ENCODE measurements around the gene ENDOG.

ENDOG gene

GRCh38 chr9:128818099-128818838 is at the start of gene ENDOG:
Gene ENDOG, plus strand, starts transcription at chr9:128818500. Its CDS starts 185 bp downstream, at chr9:128818685.
- Histone ChIP-seq H3K27me3 (ENCODE audit: low read depth, low read length) (no peaks in the 10 kb centered on the region), H2AFZ (ENCODE audit: low read depth, low read length) (peak within 1 kb of the TSS; percentile 87; the same call in 1 of the 2 replicates), H4K20me1 (ENCODE audit: insufficient read depth, low read length) (no peaks in the 10 kb centered on the region), H3K4me1 (ENCODE audit: low read length) (no peaks in the 10 kb centered on the region), H3K27ac (ENCODE audit: low read length) (no peak within 1 kb of the TSS), H3K9ac (ENCODE audit: low read length) (peak within 1 kb of the TSS; percentile 55; the same call in 1 of the 2 replicates), H3K79me2 (ENCODE audit: low read length) (no peaks in the 10 kb centered on the region), H3K9me3 (ENCODE audit: insufficient read depth, low read length) (no peaks in the 10 kb centered on the region), H3K4me3 (ENCODE audit: low read length) (peak within 1 kb of the TSS; percentile 84), H3K4me2 (ENCODE audit: low read length) (peak within 1 kb of the TSS; percentile 70), H3K36me3 (replicated peaks; ENCODE audit: low read depth, low read length) (peaks cover 4% of the 10 kb centered on the region)
- no peak for TF ChIP-seq EZH2phosphoT487 (IDR thresholded peaks at IDR 0.05; ENCODE audit: low read depth)
- TF ChIP-seq, protein P1, sequence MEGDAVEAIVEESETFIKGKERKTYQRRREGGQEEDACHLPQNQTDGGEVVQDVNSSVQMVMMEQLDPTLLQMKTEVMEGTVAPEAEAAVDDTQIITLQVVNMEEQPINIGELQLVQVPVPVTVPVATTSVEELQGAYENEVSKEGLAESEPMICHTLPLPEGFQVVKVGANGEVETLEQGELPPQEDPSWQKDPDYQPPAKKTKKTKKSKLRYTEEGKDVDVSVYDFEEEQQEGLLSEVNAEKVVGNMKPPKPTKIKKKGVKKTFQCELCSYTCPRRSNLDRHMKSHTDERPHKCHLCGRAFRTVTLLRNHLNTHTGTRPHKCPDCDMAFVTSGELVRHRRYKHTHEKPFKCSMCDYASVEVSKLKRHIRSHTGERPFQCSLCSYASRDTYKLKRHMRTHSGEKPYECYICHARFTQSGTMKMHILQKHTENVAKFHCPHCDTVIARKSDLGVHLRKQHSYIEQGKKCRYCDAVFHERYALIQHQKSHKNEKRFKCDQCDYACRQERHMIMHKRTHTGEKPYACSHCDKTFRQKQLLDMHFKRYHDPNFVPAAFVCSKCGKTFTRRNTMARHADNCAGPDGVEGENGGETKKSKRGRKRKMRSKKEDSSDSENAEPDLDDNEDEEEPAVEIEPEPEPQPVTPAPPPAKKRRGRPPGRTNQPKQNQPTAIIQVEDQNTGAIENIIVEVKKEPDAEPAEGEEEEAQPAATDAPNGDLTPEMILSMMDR (IDR thresholded peaks at IDR 0.05; ENCODE audit: low read depth, low read length): peak; percentile 71

GRCh38 chr9:128768606-128769005 is 49.7 kb upstream of the ENDOG start:
- TF ChIP-seq EZH2phosphoT487 (IDR thresholded peaks at IDR 0.05; ENCODE audit: low read depth): no peak
- TF ChIP-seq, protein P1 (IDR thresholded peaks at IDR 0.05; ENCODE audit: low read depth, low read length): no peak
- Histone ChIP-seq H3K4me3 (ENCODE audit: low read length) (no peak overlapping the region), H3K4me2 (ENCODE audit: low read length) (no peak overlapping the region), H3K9me3 (ENCODE audit: insufficient read depth, low read length) (no peaks in the 10 kb centered on the region), H3K79me2 (ENCODE audit: low read length) (peaks cover 9% of the 10 kb centered on the region), H3K9ac (ENCODE audit: low read length) (no peak overlapping the region), H4K20me1 (ENCODE audit: insufficient read depth, low read length) (no peaks in the 10 kb centered on the region), H3K36me3 (replicated peaks; ENCODE audit: low read depth, low read length) (no peaks in the 10 kb centered on the region), H2AFZ (ENCODE audit: low read depth, low read length) (no peak overlapping the region), H3K27me3 (ENCODE audit: low read depth, low read length) (no peaks in the 10 kb centered on the region), H3K4me1 (ENCODE audit: low read length) (peaks cover 26% of the 10 kb centered on the region), H3K27ac (ENCODE audit: low read length) (no peak overlapping the region)

DNA sequence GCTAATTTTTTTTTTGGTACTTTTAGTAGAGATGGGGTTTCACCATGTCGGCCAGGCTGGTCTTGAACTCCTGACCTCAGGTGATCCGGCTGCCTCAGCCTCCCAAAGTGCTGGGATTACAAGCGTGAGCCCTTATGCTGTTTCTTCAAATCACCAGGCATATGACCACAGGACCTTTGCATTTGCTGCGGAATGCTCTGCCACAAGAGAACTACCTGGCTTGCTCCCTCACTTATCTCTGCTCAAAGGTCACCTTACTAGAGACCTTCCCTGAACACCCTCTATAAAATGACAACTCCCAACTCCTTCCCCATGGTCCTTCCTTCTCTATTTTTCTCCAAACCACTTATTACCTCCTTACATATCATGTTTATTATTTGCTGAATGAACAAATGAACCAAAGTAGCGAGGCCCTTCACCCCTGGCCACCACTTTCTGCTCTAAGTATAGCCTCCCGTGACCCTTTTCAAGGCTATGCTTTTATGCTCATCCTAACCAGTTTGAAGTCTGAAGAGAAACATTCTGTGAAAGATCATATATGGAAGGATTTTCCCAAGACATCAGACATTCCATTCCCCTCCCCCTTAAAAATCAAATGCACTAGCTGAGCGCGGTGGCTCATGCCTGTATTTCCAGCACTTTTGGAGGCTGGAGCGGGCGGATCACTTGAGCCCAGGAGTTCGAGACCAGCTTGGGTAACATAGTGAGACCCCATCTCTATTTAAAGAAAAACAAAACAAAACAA is 47.8 kb upstream of the ENDOG start:
- Histone ChIP-seq H3K4me2 (ENCODE audit: low read length) (peak overlapping the region; percentile 95), H3K4me1 (ENCODE audit: low read length) (peaks cover 12% of the 10 kb centered on the region), H3K79me2 (ENCODE audit: low read length) (peaks cover 9% of the 10 kb centered on the region), H3K9me3 (ENCODE audit: insufficient read depth, low read length) (no peaks in the 10 kb centered on the region), H3K36me3 (replicated peaks; ENCODE audit: low read depth, low read length) (no peaks in the 10 kb centered on the region), H3K27ac (ENCODE audit: low read length) (no peak overlapping the region), H2AFZ (ENCODE audit: low read depth, low read length) (no peak overlapping the region), H4K20me1 (ENCODE audit: insufficient read depth, low read length) (no peaks in the 10 kb centered on the region), H3K9ac (ENCODE audit: low read length) (0 out of 2 replicates have a peak overlapping the region, but pooled peaks have one; percentile 67), H3K4me3 (ENCODE audit: low read length) (peak overlapping the region; percentile 87), H3K27me3 (ENCODE audit: low read depth, low read length) (no peaks in the 10 kb centered on the region)
- TF ChIP-seq, protein P1 (IDR thresholded peaks at IDR 0.05; ENCODE audit: low read depth, low read length): no peak

DNA sequence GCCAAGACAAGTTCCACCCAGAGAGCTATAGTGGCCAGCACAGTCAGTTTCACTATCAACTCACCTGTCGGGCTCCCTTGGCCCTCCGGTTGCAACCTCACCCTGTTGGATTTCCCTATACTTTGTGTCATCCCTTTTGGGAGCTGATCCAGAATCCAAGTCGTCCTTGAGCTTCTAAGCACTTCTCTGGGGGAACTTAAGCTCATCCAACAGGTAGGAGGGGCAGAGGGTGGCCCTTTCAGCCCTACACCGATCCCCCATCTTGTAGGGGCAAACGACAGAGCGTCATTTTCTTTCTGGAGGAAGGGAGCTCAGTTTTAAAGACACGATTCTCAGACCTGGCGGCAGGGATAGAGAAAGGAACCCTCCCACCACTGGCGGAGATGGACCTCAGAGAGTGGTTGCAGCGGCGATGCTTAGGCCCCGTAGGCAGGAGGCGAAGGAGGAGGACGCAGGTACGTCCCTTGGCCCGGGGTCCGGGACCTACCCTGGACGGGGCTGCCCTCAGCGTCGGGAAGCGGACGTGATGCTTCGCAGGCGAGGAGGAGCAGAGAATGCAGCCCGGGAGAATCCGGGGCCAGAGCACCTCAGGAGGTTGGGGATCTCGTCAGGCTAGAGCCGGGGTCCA is 47.1 kb upstream of the ENDOG start:
- Histone ChIP-seq H4K20me1 (ENCODE audit: insufficient read depth, low read length) (no peaks in the 10 kb centered on the region), H3K9me3 (ENCODE audit: insufficient read depth, low read length) (peaks cover 4% of the 10 kb centered on the region; the same call in 1 of the 2 replicates), H3K27me3 (ENCODE audit: low read depth, low read length) (no peaks in the 10 kb centered on the region), H2AFZ (ENCODE audit: low read depth, low read length) (no peak overlapping the region; the same call in 1 of the 2 replicates), H3K4me3 (ENCODE audit: low read length) (peak overlapping the region; percentile 87), H3K4me1 (ENCODE audit: low read length) (peaks cover 9% of the 10 kb centered on the region), H3K79me2 (ENCODE audit: low read length) (peaks cover 9% of the 10 kb centered on the region), H3K36me3 (replicated peaks; ENCODE audit: low read depth, low read length) (no peaks in the 10 kb centered on the region), H3K9ac (ENCODE audit: low read length) (peak overlapping the region; percentile 67), H3K27ac (ENCODE audit: low read length) (no peak overlapping the region), H3K4me2 (ENCODE audit: low read length) (peak overlapping the region; percentile 95)
- TF ChIP-seq, protein P1 (IDR thresholded peaks at IDR 0.05; ENCODE audit: low read depth, low read length): no peak
- no peak for TF ChIP-seq EZH2phosphoT487 (IDR thresholded peaks at IDR 0.05; ENCODE audit: low read depth)
